Retina (tissue), 1 donor: Measurements from ENCODE around the gene IFT20.

Experiments used
- DNase-seq: peaks from one replicate; pipeline ENCODE4 v3.0.0-alpha.2; 2016

Gene IFT20

GRCh38 chr17:28335201-28335958, at the start of gene IFT20, which contains the start of gene TNFAIP1:
IFT20 (minus strand) TSS chr17:28335472; CDS start chr17:28331985, 3,487 bp downstream.
TNFAIP1 (plus strand) TSS chr17:28335761; CDS start chr17:28339522, 3,761 bp downstream.
- peak; percentile 97 for DNase-seq

- no peak for DNase-seq
Observed at GRCh38 chr17:28385037-28385400, 49.7 kb upstream of the IFT20 start.

- peak; percentile 30 for DNase-seq
Observed at GRCh38 chr17:28384281-28385036, 49.2 kb upstream of the IFT20 start.

GRCh38 chr17:28381141-28381825, 46.0 kb upstream of the IFT20 start:
- peak; percentile 87 for DNase-seq

GRCh38 chr17:28379814-28380801, 44.8 kb upstream of the IFT20 start:
- no peak for DNase-seq

GRCh38 chr17:28372945-28373274, 37.6 kb upstream of the IFT20 start:
- peak; percentile 16 for DNase-seq

GRCh38 chr17:28372203-28372944, 37.1 kb upstream of the IFT20 start:
- peak; percentile 76 for DNase-seq

GRCh38 chr17:28371245-28372202, 36.3 kb upstream of the IFT20 start, which contains the start of gene SARM1:
SARM1 (plus strand) TSS chr17:28371694; CDS start chr17:28372033, 339 bp downstream.
- DNase-seq = peak; percentile 93

- no peak for DNase-seq
Observed at GRCh38 chr17:28370744-28371103, 35.5 kb upstream of the IFT20 start.

- DNase-seq = peak; percentile 49
Observed at GRCh38 chr17:28370035-28370743, 34.9 kb upstream of the IFT20 start, which contains the start of gene VTN. VTN (minus strand) TSS chr17:28370307; CDS start chr17:28370203, 104 bp downstream.

GRCh38 chr17:28369684-28370034, 34.4 kb upstream of the IFT20 start:
- no peak for DNase-seq

- DNase-seq = no peak
Observed at GRCh38 chr17:28368915-28369683, 33.8 kb upstream of the IFT20 start.

GRCh38 chr17:28368306-28368831, 33.1 kb upstream of the IFT20 start:
- DNase-seq = no peak

- DNase-seq = no peak
Observed at GRCh38 chr17:28367641-28368305, 32.5 kb upstream of the IFT20 start.

GRCh38 chr17:28366605-28367004, 31.3 kb upstream of the IFT20 start:
- DNase-seq = no peak

GRCh38 chr17:28365487-28365886, 30.2 kb upstream of the IFT20 start:
- DNase-seq = no peak

- no peak for DNase-seq
Observed at GRCh38 chr17:28364665-28365363, 29.5 kb upstream of the IFT20 start, which contains the start of gene SEBOX. SEBOX (minus strand) TSS chr17:28365199; CDS start chr17:28365151, 48 bp downstream.
